A549 (cell line): ENCODE measurements around the gene KDM3A. TPM values are rescaled to one million over a fixed set of nuclear protein-coding genes. Genes with fewer than 3 reads are reported as not detected.

Experiments used
- ATAC-seq, 2 experiments: fragments of 200-7000 bp in 1 of 2; fragments of >200 bp in 1 of 2; cut with Nextera tagmentation in 1 of 2; cut with Tn5 transposase in 1 of 2; 3 replicates each; pipeline versions ENCODE4 v1.8.0 to v1.9.1; 2018 to 2020; ENCODE audit warnings: mild to moderate bottlenecking in 1 of 2, moderate library complexity in 1 of 2
- CTCF ChIA-PET: fragments of 300-600 bp; sonication (Branson Sonifier 250); formaldehyde crosslinking; extraction: SDS; loops from one replicate; lab custom pipeline; 2021; ENCODE audit warnings: antibody characterized with exemption, inconsistent platforms; lab: Yijun Ruan, JAX
- POLR2A ChIA-PET: fragments of 350-600 bp; formaldehyde crosslinking; extraction: SDS; loops from one replicate; lab custom pipeline; 2021; ENCODE audit warnings: antibody characterized with exemption, inconsistent platforms; lab: Yijun Ruan, JAX
- DNase-seq, 2 experiments: peaks; one replicate each; pipeline versions ENCODE4 v3.0.0 to v3.0.0-alpha.2; 2011 to 2016; ENCODE audit warnings: low read depth in 1 of 2, low spot score in 1 of 2
- FAIRE-seq: peaks from 2 replicates; lab custom pipeline; 2011; peaks lifted over from hg19 to GRCh38; lab: Jason Lieb, UNC
- H3K27ac ChIP-seq, 2 experiments: fragments of >200 bp; sonication (Bioruptor Twin); formaldehyde crosslinking; 3 replicates each; pipeline ENCODE4 v1.5.1; 2016 to 2017
- H3K4me1 ChIP-seq: fragments of >200 bp; sonication (Bioruptor Twin); formaldehyde crosslinking; 3 replicates; pipeline ENCODE4 v1.6.1; 2016
- H3K4me2 ChIP-seq: fragments of >200 bp; sonication (Bioruptor Twin); formaldehyde crosslinking; 3 replicates; pipeline ENCODE4 v1.6.1; 2016
- H3K4me3 ChIP-seq: fragments of >200 bp; sonication (Bioruptor Twin); formaldehyde crosslinking; 3 replicates; pipeline ENCODE4 v1.5.1; 2016
- H3K9me3 ChIP-seq: fragments of >200 bp; sonication (Bioruptor Twin); formaldehyde crosslinking; 3 replicates; pipeline ENCODE4 v1.6.1; 2016
- CHD2 ChIP-seq: fragments of 150-350 bp; IDR thresholded peaks from 2 replicates; pipeline ENCODE4 v1.6.1; 2014; ENCODE audit warnings: low read length; ENCODE audit not compliant: partially characterized antibody
- CHD4 ChIP-seq: fragments of 200-600 bp; sonication (generic); IDR thresholded peaks from 2 replicates; pipeline ENCODE4 v1.6.1; 2016; ENCODE audit warnings: antibody characterized with exemption, mild to moderate bottlenecking, borderline replicate concordance
- CTCF ChIP-seq: fragments of >200 bp; sonication (Bioruptor Twin); formaldehyde crosslinking; IDR thresholded peaks from 3 replicates; pipeline ENCODE4 v1.5.1; 2016
- ELK1 ChIP-seq: fragments of 150-350 bp; IDR thresholded peaks from 2 replicates; pipeline ENCODE4 v1.6.1; 2014; ENCODE audit warnings: low read depth, mild to moderate bottlenecking, low read length
- HEYL ChIP-seq: fragments of 250-450 bp; sonication (Bioruptor Pico); IDR thresholded peaks from 2 replicates; pipeline ENCODE4 v1.8.0; 2021; ENCODE audit warnings: mild to moderate bottlenecking, moderate library complexity
- HOXB5 ChIP-seq: fragments of 250-450 bp; sonication (Bioruptor Pico); IDR thresholded peaks from 2 replicates; pipeline ENCODE4 v1.5.0; 2020; ENCODE audit warnings: mild to moderate bottlenecking, moderate library complexity
- KDM5A ChIP-seq: fragments of 200-600 bp; sonication (generic); IDR thresholded peaks from 2 replicates; pipeline ENCODE4 v1.6.1; 2016; ENCODE audit warnings: antibody characterized with exemption, mild to moderate bottlenecking
- MAZ ChIP-seq: fragments of 150-350 bp; IDR thresholded peaks from 2 replicates; pipeline ENCODE4 v1.6.1; 2014; ENCODE audit warnings: antibody characterized with exemption, low read depth, low read length, borderline replicate concordance
- NFE2L2 ChIP-seq: fragments of 150-350 bp; conservative IDR thresholded peaks from 2 replicates; pipeline ENCODE4 v1.6.1; 2014; ENCODE audit warnings: low read length
- NPAS2 ChIP-seq: fragments of 250-450 bp; sonication (Bioruptor Pico); IDR thresholded peaks from 2 replicates; pipeline ENCODE4 v1.8.0; 2022; ENCODE audit warnings: mild to moderate bottlenecking, moderate library complexity, borderline replicate concordance
- NR3C1 ChIP-seq: fragments of >200 bp; sonication (Bioruptor Twin); formaldehyde crosslinking; IDR thresholded peaks from 3 replicates; pipeline ENCODE4 v1.6.1; 2017
- POLR2A ChIP-seq: IDR thresholded peaks from 2 replicates; pipeline ENCODE4 v1.6.1; 2012; ENCODE audit warnings: mild to moderate bottlenecking, low read length
- RAD21 ChIP-seq, 2 experiments: fragments of >200 bp in 1 of 2; sonication (Bioruptor Twin) in 1 of 2; formaldehyde crosslinking in 1 of 2; IDR thresholded peaks in 1 of 2; conservative IDR thresholded peaks in 1 of 2; 2 replicates in 1 of 2; 3 replicates in 1 of 2; pipeline ENCODE4 v1.6.1; 2012 to 2018; ENCODE audit warnings: inconsistent platforms in 1 of 2
- RARB ChIP-seq: fragments of 250-450 bp; sonication (Bioruptor Pico); IDR thresholded peaks from 2 replicates; pipeline ENCODE4 v1.8.0; 2021; ENCODE audit warnings: mild to moderate bottlenecking, moderate library complexity
- RFX5 ChIP-seq: fragments of 450-650 bp; IDR thresholded peaks from 2 replicates; pipeline ENCODE4 v1.7.1; 2014; ENCODE audit warnings: antibody characterized with exemption, mild to moderate bottlenecking, moderate library complexity
- TP53 ChIP-seq: fragments of 250-450 bp; sonication (Bioruptor Pico); IDR thresholded peaks from 2 replicates; pipeline ENCODE4 v1.5.0; 2021; ENCODE audit warnings: mild to moderate bottlenecking, moderate library complexity
- ZC3H11A ChIP-seq: fragments of 450-650 bp; IDR thresholded peaks from 2 replicates; pipeline ENCODE4 v1.6.1; 2014; ENCODE audit warnings: antibody characterized with exemption, mild to moderate bottlenecking
- ZSCAN20 ChIP-seq: fragments of 250-450 bp; sonication (Bioruptor Pico); IDR thresholded peaks from 2 replicates; pipeline ENCODE4 v1.8.0; 2022; ENCODE audit warnings: mild to moderate bottlenecking, moderate library complexity
- WGBS: methylation state at CpG from one replicate; pipeline ENCODE4 v1.1.6; 2017; ENCODE audit errors: missing lambda C conversion rate; 5-methylcytosine and 5-hydroxymethylcytosine counted together
- polyA plus RNA-seq, 4 experiments: library from polyadenylated mRNA; depleted of rRNA in 3 of 4; stranded (reverse); fragments of >200 nt; fragmentation: RNase III in 1 of 4; extraction: RNeasy Plus Mini Kit Qiagen cat#74134 plus additional on column Dnase treatment in 1 of 4; gene quantifications; 2 replicates in 3 of 4; 3 replicates in 1 of 4; pipeline ENCODE4 v1.2.3, GENCODE V29; 2011 to 2017
- TF ChIP-seq, protein P1 (sequence below): fragments of 200-600 bp; sonication (generic); IDR thresholded peaks from 2 replicates; pipeline ENCODE4 v1.6.1; 2016; ENCODE audit warnings: antibody characterized with exemption, mild to moderate bottlenecking, moderate library complexity

The KDM3A gene
- polyA plus RNA-seq, 2 of the 4 experiments (the other 2 are of a cell fraction): 21.2 to 57.0 TPM

- H3K4me2 ChIP-seq: no peak overlapping the region
- peaks cover 6% of the 10 kb centered on the region; the same call in 1 of the 3 replicates for H3K4me1 ChIP-seq
- ChIA-PET POLR2A (no interaction called here), CTCF (no interaction called here)
- TF ChIP-seq MAZ: no peak
- no peak for TF ChIP-seq CHD2
- no peak for TF ChIP-seq HEYL (CRISPR knock-in tag)
- TF ChIP-seq NR3C1: no peak
- no peak for TF ChIP-seq POLR2A
- TF ChIP-seq TP53 (CRISPR knock-in tag): no peak
- no peak for TF ChIP-seq ZC3H11A
- no peak for TF ChIP-seq ZSCAN20 (CRISPR knock-in tag)
- TF ChIP-seq, protein P1, sequence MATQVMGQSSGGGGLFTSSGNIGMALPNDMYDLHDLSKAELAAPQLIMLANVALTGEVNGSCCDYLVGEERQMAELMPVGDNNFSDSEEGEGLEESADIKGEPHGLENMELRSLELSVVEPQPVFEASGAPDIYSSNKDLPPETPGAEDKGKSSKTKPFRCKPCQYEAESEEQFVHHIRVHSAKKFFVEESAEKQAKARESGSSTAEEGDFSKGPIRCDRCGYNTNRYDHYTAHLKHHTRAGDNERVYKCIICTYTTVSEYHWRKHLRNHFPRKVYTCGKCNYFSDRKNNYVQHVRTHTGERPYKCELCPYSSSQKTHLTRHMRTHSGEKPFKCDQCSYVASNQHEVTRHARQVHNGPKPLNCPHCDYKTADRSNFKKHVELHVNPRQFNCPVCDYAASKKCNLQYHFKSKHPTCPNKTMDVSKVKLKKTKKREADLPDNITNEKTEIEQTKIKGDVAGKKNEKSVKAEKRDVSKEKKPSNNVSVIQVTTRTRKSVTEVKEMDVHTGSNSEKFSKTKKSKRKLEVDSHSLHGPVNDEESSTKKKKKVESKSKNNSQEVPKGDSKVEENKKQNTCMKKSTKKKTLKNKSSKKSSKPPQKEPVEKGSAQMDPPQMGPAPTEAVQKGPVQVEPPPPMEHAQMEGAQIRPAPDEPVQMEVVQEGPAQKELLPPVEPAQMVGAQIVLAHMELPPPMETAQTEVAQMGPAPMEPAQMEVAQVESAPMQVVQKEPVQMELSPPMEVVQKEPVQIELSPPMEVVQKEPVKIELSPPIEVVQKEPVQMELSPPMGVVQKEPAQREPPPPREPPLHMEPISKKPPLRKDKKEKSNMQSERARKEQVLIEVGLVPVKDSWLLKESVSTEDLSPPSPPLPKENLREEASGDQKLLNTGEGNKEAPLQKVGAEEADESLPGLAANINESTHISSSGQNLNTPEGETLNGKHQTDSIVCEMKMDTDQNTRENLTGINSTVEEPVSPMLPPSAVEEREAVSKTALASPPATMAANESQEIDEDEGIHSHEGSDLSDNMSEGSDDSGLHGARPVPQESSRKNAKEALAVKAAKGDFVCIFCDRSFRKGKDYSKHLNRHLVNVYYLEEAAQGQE: no peak
- no peak overlapping the region for H3K27ac ChIP-seq
- H3K4me3 ChIP-seq: no peak overlapping the region
- no peak for FAIRE-seq
- no peak for ATAC-seq
- DNase-seq: no peak
- H3K9me3 ChIP-seq: no peaks in the 10 kb centered on the region
Measured at GRCh38 chr2:86485103-86485502, 43.9 kb downstream of the KDM3A start.

DNA sequence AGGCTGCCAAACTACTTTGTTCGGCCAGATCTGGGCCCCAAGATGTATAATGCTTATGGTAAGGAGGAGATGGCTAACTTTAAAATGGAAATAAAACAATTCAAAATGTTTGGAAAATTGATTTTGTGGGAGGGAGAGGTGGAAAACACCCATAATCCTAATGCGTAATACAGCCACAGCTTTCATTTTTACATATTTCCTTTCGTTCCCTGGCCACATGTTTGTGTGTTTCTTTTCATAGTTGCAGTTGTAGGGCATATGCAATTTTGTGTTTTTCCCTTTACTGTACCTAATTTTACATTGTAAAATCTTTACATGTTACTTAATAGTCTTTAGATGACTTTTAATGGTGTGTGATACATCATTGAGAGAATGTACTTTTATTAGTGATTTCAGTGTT, 44.6 kb downstream of the KDM3A start:
- peaks cover 6% of the 10 kb centered on the region; the same call in 1 of the 3 replicates for H3K4me1 ChIP-seq
- H3K4me2 ChIP-seq: no peak overlapping the region
- H3K27ac ChIP-seq: no peak overlapping the region
- no peaks in the 10 kb centered on the region for H3K9me3 ChIP-seq
- TF ChIP-seq HEYL (CRISPR knock-in tag) (no peak), RAD21 (conservative IDR thresholded peaks at IDR 0.05 in 1 of 2, IDR thresholded peaks at IDR 0.05 in 1 of 2) (no peak), HOXB5 (no peak), ELK1 (no peak), RARB (CRISPR knock-in tag) (no peak), NFE2L2 (no peak), KDM5A (no peak), RFX5 (no peak), CTCF (no peak), NPAS2 (no peak), ZSCAN20 (CRISPR knock-in tag) (no peak), POLR2A (no peak), CHD4 (no peak)
- DNase-seq (no peak), FAIRE-seq (no peak), ATAC-seq (no peak)
- WGBS: 94% methylated on average over 3 of the region's 3 CpGs
- POLR2A ChIA-PET: no interaction called here
- CTCF ChIA-PET: interaction anchor here (1.0 kb wide), 1 partner anchor 10 kb away, joined by 4 read pairs; no protein-coding TSS in a partner anchor
- no peak overlapping the region for H3K4me3 ChIP-seq
